GM21526 (cell line): ENCODE results near the gene PAX2.

ENCODE experiments used
- ATAC-seq: cut with Tn5 transposase; IDR thresholded peaks from one replicate; pipeline ENCODE4 v1.9.1; 2021; ENCODE audit warnings: moderate library complexity; ENCODE audit not compliant: unreplicated experiment, low FRiP score

PAX2 gene

GRCh38 chr10:100723770-100724530, 21.4 kb upstream of the PAX2 start:
- no peak for ATAC-seq

- no peak for ATAC-seq
These were observed 20.8 kb upstream of the PAX2 start for GRCh38 chr10:100724531-100725027.

GRCh38 chr10:100725071-100725471, 20.3 kb upstream of the PAX2 start:
- ATAC-seq, result no peak

- ATAC-seq, result no peak
These were observed 19.4 kb upstream of the PAX2 start for GRCh38 chr10:100725869-100726426.

GRCh38 chr10:100727808-100728207, 17.6 kb upstream of the PAX2 start:
- ATAC-seq, result no peak

GRCh38 chr10:100728928-100729861, 16.2 kb upstream of the PAX2 start:
- ATAC-seq, result no peak

GRCh38 chr10:100729862-100730724, 15.3 kb upstream of the PAX2 start:
- no peak for ATAC-seq

GRCh38 chr10:100730725-100731406, 14.5 kb upstream of the PAX2 start:
- ATAC-seq, result peak; percentile 67

- no peak for ATAC-seq
These were observed 13.8 kb upstream of the PAX2 start for GRCh38 chr10:100731407-100732240.

- ATAC-seq, result no peak
These were observed 13.2 kb upstream of the PAX2 start for GRCh38 chr10:100732241-100732596.

- ATAC-seq, result no peak
These were observed 12.1 kb upstream of the PAX2 start for GRCh38 chr10:100733329-100733728.

- ATAC-seq, result no peak
These were observed 10.9 kb upstream of the PAX2 start for GRCh38 chr10:100734295-100735086.

- ATAC-seq, result no peak
These were observed 10.4 kb upstream of the PAX2 start for GRCh38 chr10:100735087-100735336.

- no peak for ATAC-seq
These were observed 9.8 kb upstream of the PAX2 start for GRCh38 chr10:100735337-100736143.

GRCh38 chr10:100736144-100736808, 9.1 kb upstream of the PAX2 start:
- ATAC-seq, result no peak

- ATAC-seq, result no peak
These were observed 8.5 kb upstream of the PAX2 start for GRCh38 chr10:100736809-100737354.
